ENCODE measurements around the gene CIDEC.

CIDEC gene, protein sequence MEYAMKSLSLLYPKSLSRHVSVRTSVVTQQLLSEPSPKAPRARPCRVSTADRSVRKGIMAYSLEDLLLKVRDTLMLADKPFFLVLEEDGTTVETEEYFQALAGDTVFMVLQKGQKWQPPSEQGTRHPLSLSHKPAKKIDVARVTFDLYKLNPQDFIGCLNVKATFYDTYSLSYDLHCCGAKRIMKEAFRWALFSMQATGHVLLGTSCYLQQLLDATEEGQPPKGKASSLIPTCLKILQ

DNA sequence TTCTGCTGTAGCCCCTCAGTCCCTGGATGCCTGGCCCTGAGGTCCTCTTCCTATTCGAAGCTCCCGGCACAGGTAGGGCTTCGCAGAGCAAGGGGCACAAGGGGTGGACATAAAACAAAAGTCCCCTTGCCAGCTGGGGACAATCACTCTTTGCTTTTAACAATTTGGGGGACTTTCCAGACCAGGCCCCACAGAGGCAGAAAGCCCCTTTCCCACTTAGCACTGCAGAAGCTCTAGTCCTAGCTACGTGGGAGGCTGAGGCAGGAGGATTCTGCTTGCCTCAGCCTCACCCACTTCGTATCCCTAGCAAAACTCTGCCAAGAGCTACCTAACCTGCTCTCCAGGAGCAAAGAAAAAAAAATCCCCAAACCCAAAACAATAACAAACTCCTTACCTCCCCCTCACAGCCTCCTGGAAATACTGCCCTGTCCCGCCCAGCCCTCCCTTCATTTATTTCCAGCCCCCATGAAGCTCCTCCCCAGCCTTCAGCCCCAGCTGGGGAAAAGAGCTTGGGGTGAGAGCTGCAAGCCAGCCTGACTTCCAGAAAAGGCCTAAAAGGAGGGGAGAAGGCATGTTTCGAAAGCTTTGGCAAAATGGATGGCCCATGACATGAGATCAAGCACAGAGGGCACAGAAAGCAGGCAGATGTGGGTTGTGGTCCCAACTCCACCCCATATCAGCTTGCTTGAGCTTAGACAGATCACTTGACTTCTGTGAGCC is at the start of gene CIDEC:
Gene CIDEC, minus strand, starts transcription at position 424 of the 720 bp plus-strand sequence. CDS start 1,767 bp downstream, outside the sequence.
- intact Hi-C loops (cut with DNase I): no loop called here
- no peak for DNase-seq

DNA sequence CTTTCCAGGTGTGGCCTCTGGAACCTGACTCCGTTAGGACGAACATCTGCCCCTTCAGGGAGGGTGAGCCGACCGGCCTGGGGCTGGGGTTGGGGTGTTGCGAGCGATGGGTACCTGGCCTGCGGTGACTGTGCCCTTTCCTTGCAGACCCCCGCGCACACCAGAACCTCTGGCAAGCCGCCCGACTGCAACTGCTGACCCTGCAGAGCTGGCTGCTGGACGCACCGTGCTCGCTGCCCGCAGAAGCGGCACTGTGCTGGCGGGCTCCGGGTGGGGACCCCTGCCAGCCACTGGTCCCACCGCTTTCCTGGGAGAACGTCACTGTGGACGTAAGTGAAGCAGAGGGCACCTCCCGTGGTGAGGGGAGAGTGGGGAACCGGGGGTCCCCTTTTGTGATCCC is 48.1 kb upstream of the CIDEC start:
- no peak for DNase-seq
- intact Hi-C loops (cut with DNase I): no loop called here

DNA sequence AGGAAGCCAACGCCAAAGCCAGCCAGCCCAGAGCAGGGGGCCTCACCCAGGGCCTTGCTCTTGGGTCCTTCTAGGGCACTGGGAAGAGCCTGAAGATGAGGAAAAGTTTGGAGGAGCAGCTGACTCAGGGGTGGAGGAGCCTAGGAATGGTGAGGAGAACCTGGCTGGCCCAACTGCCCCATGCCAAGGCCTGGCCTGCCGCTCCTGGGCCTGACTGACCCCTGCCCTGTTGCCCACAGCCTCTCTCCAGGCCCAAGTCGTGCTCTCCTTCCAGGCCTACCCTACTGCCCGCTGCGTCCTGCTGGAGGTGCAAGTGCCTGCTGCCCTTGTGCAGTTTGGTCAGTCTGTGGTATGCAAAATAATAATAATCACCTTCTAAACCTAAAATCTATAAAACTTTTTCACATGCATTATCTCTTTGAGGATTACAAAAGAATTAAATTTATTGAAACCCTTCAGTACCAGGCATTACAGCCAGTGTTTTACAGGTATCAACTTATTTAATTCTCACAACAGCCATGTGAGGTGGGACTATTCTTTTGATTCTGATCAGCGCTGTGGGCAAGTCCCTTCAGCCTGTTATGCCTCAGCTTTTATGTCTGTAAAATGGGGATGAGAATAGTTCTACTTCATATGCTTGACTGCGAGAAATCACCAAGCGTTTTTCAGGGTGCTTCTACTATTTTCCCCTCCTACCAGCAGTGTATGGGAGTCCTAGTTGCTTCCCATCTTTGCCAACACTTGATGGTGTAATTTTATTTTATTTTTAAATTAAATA is 38.4 kb upstream of the CIDEC start:
- DNase-seq: no peak
- intact Hi-C loops (cut with DNase I): no loop called here

DNA sequence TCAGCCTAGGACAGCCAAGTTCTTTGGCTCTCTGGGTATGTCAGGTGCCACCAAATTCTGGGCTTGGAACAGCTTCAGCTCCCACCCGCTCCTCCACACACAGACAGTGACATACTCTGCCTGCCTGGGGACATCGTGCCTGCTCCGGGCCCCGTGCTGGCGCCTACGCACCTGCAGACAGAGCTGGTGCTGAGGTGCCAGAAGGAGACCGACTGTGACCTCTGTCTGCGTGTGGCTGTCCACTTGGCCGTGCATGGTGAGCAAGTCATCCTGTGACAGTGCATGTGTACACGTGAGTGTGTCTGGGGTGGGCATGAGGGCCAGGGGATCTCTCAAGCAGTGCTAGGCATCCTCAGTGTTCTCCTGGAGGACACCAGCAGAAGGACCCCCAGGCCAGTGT is 37.8 kb upstream of the CIDEC start:
- DNase-seq: no peak
- intact Hi-C loops (cut with DNase I): no loop called here

DNA sequence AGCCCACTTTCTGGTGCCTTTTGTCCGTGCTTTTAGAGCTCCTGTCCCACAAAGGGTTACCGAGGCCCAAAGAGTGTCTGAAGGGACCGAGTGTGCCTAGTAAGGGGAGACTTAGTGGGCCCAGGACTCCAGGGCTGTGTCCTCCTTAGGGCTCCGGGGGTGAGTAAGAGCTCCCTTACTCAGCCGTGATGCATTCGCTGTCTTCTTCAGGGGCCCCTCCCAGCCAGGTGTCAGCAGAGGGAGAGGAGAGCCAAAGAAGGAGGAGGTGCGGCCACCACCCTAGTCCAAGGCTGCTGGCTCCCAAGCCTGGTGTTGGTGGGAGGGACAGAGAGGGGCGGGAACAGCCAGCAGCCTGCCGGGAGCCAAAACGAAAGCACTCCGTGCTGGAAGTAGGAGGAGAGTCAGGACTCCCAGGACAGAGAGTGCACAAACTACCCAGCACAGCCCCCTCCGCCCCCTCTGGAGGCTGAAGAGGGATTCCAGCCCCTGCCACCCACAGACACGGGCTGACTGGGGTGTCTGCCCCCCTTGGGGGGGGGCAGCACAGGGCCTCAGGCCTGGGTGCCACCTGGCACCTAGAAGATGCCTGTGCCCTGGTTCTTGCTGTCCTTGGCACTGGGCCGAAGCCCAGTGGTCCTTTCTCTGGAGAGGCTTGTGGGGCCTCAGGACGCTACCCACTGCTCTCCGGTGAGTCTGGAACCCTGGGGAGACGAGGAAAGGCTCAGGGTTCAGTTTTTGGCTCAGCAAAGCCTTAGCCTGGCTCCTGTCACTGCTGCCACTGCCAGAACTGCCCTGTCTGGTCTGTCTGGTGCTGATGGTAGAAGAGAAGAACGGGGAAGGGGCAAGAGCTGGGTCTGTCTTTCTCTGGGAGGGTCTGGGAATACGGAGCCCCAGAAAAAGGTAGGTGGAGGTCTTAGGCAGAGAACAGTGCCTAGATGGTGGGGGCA is 37.0 kb upstream of the CIDEC start, which contains the start of gene IL17RC:
Gene IL17RC, plus strand, starts transcription at position 365 of the 947 bp plus-strand sequence. Its CDS starts 218 bp downstream, at position 583.
- intact Hi-C loops (cut with DNase I): no loop called here
- peak; percentile 31 to 84 (median 64) for DNase-seq

DNA sequence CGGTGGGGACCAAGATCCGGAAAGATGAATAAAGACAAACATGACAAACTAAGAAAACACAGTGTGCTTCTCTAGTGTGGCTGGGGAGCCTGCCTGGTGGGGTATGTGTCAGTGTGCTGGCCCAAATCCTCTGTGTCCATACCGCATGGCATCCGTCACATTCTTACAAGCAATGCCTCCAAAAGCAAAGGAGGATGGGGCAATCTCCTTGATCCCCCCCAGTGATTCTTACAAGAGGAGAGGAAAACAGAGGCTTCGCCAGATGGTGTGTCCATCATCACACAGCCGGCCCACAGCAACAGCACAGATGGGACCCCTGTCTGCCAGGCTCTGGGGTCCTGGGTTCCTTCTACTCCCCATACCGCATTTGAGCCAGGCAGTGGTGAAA is 36.3 kb upstream of the CIDEC start:
- intact Hi-C loops (cut with DNase I): no loop called here
- no peak for DNase-seq

DNA sequence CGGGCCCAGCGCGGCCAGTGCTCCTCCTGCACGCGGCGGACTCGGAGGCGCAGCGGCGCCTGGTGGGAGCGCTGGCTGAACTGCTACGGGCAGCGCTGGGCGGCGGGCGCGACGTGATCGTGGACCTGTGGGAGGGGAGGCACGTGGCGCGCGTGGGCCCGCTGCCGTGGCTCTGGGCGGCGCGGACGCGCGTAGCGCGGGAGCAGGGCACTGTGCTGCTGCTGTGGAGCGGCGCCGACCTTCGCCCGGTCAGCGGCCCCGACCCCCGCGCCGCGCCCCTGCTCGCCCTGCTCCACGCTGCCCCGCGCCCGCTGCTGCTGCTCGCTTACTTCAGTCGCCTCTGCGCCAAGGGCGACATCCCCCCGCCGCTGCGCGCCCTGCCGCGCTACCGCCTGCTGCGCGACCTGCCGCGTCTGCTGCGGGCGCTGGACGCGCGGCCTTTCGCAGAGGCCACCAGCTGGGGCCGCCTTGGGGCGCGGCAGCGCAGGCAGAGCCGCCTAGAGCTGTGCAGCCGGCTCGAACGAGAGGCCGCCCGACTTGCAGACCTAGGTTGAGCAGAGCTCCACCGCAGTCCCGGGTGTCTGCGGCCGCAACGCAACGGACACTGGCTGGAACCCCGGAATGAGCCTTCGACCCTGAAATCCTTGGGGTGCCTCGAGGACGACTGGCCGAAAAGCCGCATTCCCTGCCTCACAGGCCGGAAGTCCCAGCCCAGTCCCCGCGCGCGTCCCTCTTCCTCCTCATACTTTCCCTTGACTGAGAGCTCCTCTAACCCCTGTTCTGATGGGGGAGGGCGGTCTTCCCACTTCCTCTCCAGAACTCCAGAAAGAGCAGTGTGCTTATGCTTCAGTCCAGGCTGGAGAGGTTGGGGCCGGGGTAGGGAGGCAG is 35.4 kb upstream of the CIDEC start:
- DNase-seq: peak in 41 of 42 donors; percentile 32 to 82 (median 67)
- intact Hi-C loops (cut with DNase I): no loop called here

DNA sequence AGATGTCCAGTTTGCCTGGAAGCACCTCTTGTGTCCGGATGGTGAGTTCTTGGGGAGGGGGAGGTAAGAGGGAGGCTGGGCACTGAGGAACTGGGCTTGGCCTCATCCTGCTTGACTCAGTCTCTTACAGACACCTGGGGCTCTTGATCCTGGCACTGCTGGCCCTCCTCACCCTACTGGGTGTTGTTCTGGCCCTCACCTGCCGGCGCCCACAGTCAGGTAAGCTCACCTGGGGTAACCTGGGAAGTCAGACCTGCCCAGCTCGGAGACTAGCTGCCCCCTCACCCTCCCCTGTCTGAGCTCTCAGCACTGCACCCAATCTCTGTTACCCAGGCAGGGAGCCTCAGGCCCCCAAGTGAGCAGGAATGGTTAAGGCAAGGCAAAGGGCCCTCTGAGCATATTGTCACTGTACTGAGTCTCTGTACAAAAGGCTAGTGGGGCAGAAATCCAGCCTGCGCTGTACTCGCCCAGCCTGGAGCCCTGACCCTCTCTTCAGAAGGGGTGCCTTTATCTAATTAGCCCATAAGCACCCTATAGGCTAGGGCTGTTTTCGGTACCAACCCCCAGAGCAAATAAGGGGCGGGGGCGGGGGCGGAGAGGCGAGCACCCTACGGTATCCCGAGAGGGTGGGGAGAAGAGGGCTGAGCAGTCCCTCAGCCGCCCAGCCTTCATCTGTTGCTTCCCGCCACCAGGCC is 34.7 kb upstream of the CIDEC start:
- no peak for DNase-seq
- intact Hi-C loops (cut with DNase I): no loop called here

DNA sequence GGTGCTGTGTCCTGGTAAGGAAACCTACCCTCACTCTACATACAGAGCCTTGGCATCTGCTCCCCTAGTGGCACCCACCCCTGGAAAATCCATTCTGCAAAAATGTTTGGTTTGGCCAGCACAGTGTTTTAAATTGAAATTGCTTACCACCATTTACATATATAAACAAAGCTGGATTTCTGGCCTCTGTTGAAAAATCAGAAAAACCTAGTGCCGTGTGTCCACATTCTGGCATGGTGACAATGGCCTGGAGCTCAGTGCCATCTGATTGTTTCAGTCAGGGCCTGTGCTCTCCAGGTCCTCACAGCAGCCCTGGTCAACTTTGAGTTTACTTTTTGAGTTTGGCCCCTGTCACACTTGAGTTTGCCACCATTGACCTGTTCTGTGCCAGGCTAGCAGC is 34.0 kb upstream of the CIDEC start:
- no peak for DNase-seq
- intact Hi-C loops (cut with DNase I): no loop called here

DNA sequence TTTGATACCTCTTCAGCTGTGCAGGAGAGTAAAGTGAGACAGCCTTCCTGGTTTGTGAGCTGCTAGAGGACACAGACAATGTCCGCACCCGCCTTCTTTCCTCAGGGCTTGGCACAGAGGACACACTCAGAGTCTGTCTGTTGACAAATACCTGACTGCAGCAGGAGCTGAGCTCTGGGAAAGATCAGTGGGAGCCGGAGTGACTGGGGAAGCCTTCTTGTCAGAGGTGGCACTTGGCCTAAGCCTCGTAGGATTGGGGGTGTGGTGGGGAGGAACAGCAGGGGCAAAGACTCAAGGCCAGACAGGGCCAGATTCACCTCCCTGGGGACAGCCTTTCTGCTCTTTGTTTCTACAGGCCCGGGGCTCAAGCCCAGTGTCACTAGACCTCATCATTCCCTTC is 33.5 kb upstream of the CIDEC start:
- DNase-seq: no peak

DNA sequence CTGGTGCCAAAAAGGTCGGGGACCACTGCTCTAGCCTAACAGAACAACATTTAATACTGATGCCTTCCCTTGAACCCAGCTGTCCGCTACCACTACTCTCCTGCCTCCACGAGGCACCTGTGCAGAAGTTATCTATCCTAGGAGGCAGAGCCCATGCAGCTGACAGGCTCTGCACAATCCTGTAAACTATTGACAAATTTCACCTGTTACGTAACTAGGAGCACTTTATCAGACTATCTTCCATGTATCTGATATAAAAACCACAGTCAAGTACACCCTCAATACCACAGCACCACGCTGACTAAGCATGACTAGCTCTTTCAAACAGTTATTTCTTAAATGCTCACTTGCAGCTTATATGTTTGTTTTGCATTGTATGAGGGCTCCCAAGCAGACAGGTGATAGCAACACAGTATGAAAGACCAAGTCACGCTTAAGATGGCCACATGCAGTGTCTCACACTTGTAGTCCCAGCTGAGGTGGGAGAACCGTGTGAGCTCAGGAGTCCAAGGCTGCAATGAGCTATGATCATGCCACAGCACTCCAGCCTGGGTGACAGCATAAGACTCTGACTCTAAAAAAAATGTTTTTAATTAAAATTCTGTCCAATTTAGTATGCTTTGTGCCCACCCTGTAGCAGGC is 32.4 kb upstream of the CIDEC start:
- no peak for DNase-seq
- intact Hi-C loops (cut with DNase I): no loop called here

More for the DNA sequence above, 33.5 kb upstream of the CIDEC start:
- intact Hi-C loops (cut with DNase I): no loop called here

DNA sequence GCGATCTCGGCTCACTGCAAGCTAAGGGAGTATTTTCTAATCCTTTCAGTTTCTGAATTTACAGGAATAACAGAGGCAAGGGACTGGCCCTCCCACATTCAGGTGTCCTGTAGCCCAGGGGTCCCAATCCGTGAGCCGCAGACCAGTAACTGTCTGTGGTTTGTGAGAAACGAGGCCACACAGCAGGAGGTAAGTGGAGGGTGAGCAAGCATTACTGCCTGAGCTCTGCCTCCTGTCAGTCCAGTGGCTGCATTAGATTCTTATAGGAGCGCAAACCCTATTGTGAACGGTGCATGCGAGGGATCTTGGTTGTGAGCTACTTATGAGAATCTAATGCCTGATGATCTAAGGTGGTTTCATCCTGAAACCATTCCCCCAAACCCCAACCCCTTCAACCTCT is 31.8 kb upstream of the CIDEC start:
- intact Hi-C loops (cut with DNase I): no loop called here
- no peak for DNase-seq

DNA sequence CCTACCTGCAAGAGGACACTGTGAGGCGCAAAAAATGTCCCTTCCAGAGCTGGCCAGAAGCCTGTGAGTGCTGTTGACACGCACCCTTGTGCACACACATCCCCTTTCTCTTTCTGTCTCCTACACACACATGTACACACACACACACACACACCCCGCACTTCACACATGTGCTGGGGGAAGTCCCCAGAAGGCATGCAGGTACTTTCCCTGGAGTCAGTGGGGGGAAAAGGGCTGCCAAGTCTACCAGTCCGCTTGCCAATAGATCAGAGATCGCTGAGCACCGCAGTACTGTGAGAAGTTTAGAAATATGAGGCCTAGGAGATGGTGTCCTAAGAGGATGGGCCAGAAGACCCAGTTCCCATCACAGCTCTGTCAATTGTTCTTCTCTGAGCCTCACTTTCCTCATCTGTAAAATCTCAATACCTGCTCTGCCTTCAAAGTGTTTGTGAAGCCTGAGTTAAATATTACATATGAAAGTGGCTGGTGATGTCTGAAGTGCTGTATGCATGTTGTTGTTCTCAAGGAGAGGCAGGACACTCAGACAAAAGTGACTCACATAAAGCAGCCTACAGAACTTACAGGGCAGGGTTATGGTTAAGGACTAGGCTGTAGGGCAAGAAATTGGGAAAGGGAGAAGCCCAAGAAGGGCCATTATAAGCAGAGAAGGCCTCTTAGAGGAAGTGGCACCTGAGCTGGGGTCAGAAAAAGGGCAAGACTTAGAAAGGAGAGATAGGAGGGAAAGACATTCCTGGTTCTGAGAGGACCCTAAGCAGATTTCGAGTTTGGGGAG is 29.4 kb upstream of the CIDEC start:
- DNase-seq: no peak
- intact Hi-C loops (cut with DNase I): no loop called here

DNA sequence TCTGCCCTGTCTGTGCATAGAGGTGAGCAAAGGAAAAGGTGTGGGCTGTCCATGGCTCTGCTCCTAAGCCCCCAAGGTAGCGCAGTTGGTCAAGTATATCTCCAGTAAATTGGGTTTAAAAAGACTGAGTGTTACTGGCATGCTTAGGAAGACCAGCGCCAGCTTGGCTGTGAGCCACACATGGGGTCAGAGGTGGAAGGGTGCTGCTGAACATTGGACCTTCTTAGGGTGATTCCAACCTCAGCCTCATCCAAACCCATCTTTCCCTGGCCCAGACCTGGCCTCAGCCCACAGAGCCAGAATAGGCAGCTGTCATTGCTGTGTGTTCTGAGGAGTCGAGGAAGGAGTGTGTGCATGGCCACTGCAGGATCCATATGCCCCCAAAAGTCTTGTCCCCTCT is 28.2 kb upstream of the CIDEC start:
- DNase-seq: no peak
- intact Hi-C loops (cut with DNase I): no loop called here

DNA sequence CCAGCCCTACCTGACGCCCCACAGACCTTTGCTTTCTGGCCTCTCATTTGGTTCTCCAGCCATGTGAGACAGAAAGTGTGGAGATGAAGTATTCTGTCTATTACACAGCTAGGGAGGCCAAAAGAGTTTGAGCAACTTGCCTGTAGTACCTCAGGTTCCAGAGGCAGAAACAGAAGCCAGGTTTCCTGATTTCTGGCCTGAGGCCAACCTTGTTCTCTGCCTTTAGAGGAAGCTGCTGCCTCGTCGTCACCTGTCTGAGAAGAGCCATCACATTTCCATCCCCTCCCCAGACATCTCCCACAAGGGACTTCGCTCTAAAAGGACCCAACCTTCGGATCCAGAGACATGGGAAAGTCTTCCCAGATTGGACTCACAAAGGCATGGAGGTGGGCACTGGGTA is 26.4 kb upstream of the CIDEC start:
- intact Hi-C loops (cut with DNase I): no loop called here
- no peak for DNase-seq

DNA sequence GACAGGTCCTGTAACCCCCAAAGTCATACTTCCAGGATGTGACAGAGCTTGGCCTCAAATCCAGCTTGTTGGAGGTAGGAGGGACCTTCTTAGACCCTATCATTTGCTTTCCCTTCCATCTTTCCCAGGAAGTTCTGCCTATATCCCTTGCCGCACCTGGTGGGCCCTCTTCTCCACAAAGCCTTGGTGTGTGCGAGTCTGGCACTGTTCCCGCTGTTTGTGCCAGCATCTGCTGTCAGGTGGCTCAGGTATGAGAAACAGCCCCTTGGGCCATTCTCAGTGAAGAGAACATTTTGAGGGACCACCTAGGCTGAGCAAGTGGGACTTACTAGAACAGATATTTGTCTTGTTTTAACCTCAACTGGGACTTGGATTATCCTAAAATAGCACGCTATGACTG is 23.9 kb upstream of the CIDEC start:
- intact Hi-C loops (cut with DNase I): no loop called here
- DNase-seq: no peak

All from head of caudate nucleus (tissue), 42 donors.